ENCODE results near the gene ITGA3.

The ITGA3 gene

DNA sequence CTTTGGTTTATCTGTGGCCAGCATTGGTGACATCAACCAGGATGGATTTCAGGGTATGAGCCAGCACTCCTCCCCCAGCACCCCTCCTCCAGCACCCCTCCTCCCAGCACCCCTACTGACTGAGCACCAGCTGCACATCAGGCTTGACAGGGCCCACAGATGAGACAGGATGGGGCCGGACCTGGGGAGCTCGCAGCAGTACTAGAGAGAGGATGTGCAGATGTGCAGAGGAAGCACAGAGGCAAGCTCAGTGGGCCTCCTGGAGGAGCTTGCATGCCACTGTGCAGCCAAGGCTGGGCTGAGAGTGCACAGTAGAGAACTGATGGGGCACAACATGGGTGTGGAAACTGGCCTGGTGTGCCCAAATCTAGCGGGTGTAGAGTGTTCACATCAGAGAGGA is 16.2 kb downstream of the ITGA3 start:
- no peak for DNase-seq (ENCODE audit: low spot score)

DNA sequence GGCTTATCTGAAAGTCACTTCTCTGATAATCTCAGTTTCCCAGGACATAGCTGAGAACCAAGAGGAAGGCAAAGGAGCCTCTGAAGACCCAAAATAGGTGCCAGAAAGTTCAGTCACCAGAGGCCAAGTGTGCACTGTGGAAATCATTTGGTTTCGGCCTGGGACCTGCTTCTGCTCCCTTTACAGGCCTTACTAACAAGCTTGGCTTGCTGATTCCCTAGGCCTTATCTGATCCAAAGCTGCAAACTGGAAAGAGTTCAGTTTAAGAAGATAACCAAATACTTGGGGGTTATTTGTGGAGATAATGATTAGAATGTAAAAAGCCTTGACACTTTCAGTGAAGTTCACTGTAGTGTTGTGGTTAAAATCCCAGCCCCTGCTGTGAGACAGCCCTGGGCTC is 17.0 kb downstream of the ITGA3 start:
- no peak for DNase-seq (ENCODE audit: low spot score)

- no peak for DNase-seq (ENCODE audit: low spot score)
Observed at GRCh38 chr17:50074227-50074626, 18.3 kb downstream of the ITGA3 start.

DNA sequence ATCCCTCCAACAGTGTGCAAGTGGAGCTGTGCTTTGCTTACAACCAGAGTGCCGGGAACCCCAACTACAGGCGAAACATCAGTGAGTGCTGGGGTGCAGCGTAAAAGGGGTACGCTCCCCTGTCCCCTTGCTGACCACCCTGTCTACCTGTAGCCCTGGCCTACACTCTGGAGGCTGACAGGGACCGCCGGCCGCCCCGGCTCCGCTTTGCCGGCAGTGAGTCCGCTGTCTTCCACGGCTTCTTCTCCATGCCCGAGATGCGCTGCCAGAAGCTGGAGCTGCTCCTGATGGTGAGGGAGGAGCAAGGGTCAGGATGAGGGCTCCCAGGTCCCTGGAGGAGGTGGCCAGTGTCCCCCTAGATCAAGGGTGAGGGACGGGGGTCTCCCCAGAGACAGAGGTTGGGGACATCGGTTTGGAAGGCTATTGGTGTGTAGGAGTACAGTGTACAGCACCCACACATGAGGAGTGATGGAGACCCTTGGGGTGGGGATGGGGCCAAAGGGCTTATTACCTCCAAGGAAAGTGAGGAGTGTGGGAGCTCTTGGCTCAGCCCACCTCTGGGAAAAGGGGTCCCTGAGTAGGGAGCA is 19.6 kb downstream of the ITGA3 start:
- DNase-seq (ENCODE audit: low spot score), result no peak

DNA sequence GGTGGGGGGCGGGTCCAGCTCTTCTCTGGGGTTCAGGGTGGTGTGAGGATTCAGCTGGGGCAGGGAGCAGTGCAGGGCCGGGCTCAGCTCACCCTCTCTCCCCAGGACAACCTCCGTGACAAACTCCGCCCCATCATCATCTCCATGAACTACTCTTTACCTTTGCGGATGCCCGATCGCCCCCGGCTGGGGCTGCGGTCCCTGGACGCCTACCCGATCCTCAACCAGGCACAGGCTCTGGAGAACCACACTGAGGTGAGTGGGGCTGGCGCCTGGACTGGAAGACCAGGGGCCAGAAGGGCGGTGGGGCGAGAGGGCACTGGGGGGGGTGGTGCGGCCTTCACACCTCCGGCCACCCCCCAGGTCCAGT is 20.3 kb downstream of the ITGA3 start:
- DNase-seq (ENCODE audit: low spot score), result no peak

DNA sequence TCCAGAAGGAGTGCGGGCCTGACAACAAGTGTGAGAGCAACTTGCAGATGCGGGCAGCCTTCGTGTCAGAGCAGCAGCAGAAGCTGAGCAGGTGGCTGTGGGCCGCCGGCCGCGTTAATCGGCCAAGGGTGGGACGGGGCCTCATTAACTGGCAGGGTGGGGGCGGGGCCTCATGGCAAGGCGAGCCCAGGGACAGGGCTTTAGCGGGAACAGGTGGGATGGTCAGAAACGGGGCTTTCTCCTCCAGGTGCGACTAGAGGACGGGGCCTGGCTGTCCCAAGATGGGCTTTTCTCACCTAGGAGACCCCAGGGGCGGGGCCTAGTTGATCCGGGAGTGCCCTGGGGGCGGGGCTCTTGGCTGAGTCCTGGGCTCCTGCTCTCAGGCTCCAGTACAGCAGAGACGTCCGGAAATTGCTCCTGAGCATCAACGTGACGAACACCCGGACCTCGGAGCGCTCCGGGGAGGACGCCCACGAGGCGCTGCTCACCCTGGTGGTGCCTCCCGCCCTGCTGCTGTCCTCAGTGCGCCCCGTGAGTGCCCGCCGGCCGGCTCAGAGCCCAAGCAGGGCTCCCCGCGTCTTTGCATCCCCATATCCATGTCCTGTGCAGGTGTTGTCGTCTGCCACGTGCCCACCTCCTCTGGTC is 20.8 kb downstream of the ITGA3 start:
- DNase-seq (ENCODE audit: low spot score), result no peak

GRCh38 chr17:50078430-50078829 is 22.5 kb downstream of the ITGA3 start:
- DNase-seq (ENCODE audit: low spot score), result no peak

- DNase-seq (ENCODE audit: low spot score), result peak; percentile 37
Observed at GRCh38 chr17:50079334-50080095, 23.6 kb downstream of the ITGA3 start.

- DNase-seq (ENCODE audit: low spot score), result no peak
Observed at GRCh38 chr17:50080096-50080480, 24.2 kb downstream of the ITGA3 start.

- no peak for DNase-seq (ENCODE audit: low spot score)
Observed at GRCh38 chr17:50080827-50081226, 24.9 kb downstream of the ITGA3 start.

DNA sequence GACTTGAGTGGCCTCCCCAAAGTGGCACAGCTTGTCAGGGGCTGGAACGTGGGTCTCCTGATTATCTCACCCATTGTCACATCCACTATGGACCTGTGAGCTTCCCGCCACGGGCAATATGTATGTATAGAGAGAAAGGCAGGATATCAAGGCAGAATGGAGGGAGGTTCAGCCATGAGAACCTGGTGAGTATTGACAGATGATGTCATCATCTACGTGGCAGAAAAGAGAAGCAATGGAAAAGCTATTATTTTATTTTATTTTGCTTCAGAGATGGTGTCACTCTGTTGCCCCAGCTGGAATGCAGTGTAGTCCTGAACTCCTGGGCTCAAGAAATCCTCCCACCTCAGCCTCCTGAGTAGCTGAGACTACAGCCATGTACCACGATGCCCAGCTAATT is 25.8 kb downstream of the ITGA3 start:
- DNase-seq (ENCODE audit: low spot score), result no peak

- DNase-seq (ENCODE audit: low spot score), result peak; percentile 74
Observed at GRCh38 chr17:50087246-50087911, 31.5 kb downstream of the ITGA3 start.

GRCh38 chr17:50087912-50088405 is 32.0 kb downstream of the ITGA3 start:
- no peak for DNase-seq (ENCODE audit: low spot score)

- DNase-seq (ENCODE audit: low spot score), result no peak
Observed at GRCh38 chr17:50088952-50089825, 33.3 kb downstream of the ITGA3 start.

- DNase-seq (ENCODE audit: low spot score), result no peak
Observed at GRCh38 chr17:50090071-50090470, 34.2 kb downstream of the ITGA3 start.

DNA sequence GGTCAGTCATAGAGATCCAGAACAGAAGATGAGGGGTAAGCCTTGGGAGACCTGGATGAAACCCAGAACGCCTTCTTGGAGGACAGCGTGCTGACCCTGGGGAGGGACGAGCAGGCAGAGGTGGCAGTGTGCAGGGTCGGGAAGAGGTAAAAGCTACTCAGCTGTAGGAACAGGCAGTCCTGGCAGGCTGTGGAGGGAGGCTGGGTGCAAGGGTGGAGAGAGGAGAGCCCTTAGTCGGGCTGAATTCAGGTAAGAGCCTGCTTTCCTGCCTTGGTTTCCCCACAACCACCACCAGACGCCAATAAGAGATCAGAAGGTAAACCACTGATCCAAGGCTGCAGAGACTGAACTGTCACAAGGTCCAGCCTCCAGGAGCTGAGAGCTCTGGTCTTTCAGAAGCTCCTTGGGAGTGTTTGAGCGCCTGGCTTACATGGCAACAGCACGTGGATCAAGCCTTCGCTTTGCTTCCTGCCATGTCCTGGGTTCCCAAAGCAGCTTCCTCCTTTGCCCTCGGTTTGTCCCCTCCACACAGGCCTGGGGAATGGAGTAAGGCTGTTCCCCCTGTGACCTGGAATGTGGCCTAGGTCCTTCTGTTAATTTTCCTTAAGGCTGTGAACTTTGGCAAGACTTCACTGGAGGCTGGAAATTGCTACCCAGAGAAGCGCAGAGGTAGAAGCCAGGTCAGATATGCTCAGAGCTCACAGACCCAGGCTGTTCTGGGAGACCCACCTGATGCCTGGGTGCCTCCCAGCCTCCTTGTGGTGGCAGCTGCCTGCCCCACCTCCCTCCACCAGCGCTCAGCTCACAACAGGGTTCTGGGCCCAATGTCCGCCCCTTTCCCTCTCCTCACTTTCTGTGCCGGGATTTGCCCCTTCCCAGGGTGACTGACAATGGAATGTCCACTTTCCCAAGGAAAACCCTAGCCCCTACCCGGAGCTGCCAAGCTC is 35.3 kb downstream of the ITGA3 start:
- no peak for DNase-seq (ENCODE audit: low spot score)

GRCh38 chr17:50091918-50092285 is 36.0 kb downstream of the ITGA3 start:
- DNase-seq (ENCODE audit: low spot score), result no peak

- no peak for DNase-seq (ENCODE audit: low spot score)
Observed at GRCh38 chr17:50093246-50093645, 37.3 kb downstream of the ITGA3 start.

- no peak for DNase-seq (ENCODE audit: low spot score)
Observed at GRCh38 chr17:50093807-50094206, 37.9 kb downstream of the ITGA3 start.

DNA sequence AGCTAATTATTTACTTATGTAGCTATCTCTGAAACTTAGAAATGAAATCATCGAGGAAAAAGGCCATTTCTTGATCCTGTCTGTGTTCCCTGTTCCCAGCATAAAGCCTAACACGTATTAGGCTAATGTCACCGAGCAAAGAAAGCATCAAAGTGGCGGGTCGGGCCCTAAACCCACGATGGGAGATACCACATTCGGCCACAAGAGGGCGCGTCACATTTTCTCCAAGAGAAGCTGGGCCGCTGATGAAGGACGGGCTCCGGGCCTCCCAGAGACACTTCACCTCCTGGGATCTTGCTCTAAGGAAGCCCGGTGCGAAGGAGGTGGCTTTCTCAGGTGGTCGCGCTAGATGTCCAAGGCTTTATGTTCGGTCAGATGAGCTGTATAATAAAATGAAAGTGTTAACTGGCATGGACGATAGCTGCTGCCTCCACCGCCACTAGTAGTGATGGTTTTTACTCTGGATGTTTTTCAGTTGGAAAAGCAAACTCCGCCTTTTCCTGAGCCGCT is 38.4 kb downstream of the ITGA3 start:
- peak; percentile 88 for DNase-seq (ENCODE audit: low spot score)

Data from hematopoietic multipotent progenitor cell treated with erythropoietin and hydrocortisone succinate and interleukin-3 and kit ligand, for 17 days (in vitro differentiated cells).